Measurements from ENCODE around the gene ABCA13.

- no peak for TF ChIP-seq CTCF (IDR thresholded peaks at IDR 0.05; ENCODE audit: low read depth, low read length)
- TF ChIP-seq EZH2phosphoT487 (IDR thresholded peaks at IDR 0.05; ENCODE audit: low read depth) = no peak
Measured at GRCh38 chr7:48414011-48414732, 242.9 kb downstream of the ABCA13 start.

All from OCI-LY3 (cell line).